ENCODE measurements around the gene SSTR3.
A peak's percentile ranks its signal among the peaks of the same experiment; 100 is the strongest.
"Not testable (repeated sequence)": the region's sequence is repeated elsewhere in the genome, so short reads cannot be mapped to it uniquely, and the experiment has no call there.

Gene SSTR3

GRCh38 chr22:37201443-37201820 lies 10.8 kb downstream of the SSTR3 start:
- not testable (repeated sequence) for H3K4me3 Mint-ChIP-seq, H3K9me3 Mint-ChIP-seq

GRCh38 chr22:37199760-37200108 lies 12.5 kb downstream of the SSTR3 start:
- Mint-ChIP-seq H3K4me3 (peak overlapping the region; percentile 90), H3K27ac (peak overlapping the region; percentile 89), H3K36me3 (no peaks in the 10 kb centered on the region), H3K9me3 (no peaks in the 10 kb centered on the region), H3K4me1 (peaks cover 28% of the 10 kb centered on the region), H3K27me3 (no peaks in the 10 kb centered on the region)
- ATAC-seq, result peak; percentile 0

More at GRCh38 chr22:37201443-37201820, 10.8 kb downstream of the SSTR3 start:
- H3K4me1 Mint-ChIP-seq, result peaks cover 35% of the 10 kb centered on the region
- H3K27ac Mint-ChIP-seq, H3K27me3 Mint-ChIP-seq, ATAC-seq, H3K36me3 Mint-ChIP-seq: not testable (repeated sequence)

DNA sequence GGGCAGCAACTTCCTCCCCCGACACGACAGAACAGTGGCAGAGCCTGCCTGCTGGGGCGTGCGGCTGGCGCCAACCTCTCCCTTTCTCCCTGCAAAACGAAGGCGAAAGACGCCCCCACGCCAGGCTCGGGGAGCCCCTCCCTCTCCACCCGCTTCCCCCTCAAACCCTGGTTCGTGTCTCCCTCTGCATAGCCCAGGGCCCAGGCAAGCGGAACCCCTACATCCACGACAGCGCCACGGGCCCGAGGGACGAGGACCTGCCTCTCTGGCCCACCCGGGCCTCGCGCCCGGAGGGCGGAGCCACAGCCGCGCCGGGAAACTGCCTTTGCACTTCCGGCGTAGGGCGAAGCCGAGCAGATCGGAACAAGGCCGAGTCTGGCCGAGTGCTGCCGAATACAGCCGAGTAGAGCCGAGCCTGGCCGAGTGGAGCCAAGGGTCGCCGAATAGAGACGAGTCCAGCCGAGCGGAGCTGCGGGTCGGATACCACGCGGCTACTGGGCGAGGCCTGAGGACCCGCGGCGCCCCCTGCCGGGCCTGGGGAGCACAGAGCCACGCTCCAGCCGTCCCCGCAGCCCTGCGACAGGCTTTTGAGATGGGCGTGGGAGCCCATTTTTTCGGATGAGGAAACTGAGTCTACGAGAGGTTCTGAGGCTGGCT lies 13.0 kb downstream of the SSTR3 start:
- H3K9me3 Mint-ChIP-seq, result no peaks in the 10 kb centered on the region

DNA sequence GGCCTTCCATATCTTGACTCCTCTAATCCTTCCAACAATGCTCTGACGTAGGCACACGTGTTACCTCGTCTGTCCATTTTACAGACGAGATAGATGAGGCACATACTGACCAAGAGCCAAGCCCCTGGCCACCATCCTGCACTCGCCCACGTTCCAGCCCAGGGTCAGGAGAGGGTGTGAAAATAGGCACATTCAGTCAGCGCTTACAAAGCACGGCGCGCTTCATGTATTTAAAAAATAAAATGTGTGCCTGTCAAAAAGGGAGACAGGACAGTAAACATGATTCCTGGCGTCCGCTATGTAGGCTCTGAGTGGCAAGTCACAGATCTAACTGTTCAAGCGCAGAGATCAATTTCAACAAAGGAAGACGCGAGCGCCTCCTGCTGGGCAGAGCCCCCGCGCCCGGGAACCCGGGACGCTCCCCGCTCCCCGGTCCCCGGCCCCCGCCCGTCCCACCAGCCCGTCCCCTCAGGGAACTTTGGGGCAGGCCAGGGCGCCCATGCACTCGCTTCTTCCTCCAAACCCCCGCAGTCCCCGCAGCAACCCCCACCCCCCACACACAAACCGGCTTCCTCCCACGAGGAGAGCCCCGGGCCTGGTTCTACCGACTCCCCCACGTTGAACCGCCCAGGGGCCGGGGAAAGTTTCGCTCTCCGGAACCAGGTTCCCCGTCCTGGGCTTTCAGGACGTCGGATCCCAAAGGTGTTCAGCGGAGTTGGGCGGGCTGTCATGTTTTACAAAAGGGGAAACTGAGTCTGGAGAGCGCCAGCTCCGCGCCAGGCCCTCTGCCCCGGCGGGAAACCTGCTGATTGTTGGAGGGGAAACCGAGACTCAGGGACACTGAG lies 13.8 kb downstream of the SSTR3 start:
- Mint-ChIP-seq H3K36me3 (no peaks in the 10 kb centered on the region), H3K27me3 (no peaks in the 10 kb centered on the region), H3K27ac (peak overlapping the region; percentile 89), H3K4me1 (peaks cover 38% of the 10 kb centered on the region), H3K4me3 (peak overlapping the region; percentile 90), H3K9me3 (no peaks in the 10 kb centered on the region)
- ATAC-seq, result peak; percentile 66

More for the DNA sequence above, 13.0 kb downstream of the SSTR3 start:
- Mint-ChIP-seq H3K4me1 (peaks cover 32% of the 10 kb centered on the region), H3K4me3 (peak overlapping the region; percentile 90), H3K27me3 (no peaks in the 10 kb centered on the region), H3K27ac (peak overlapping the region; percentile 89), H3K36me3 (no peaks in the 10 kb centered on the region)
- ATAC-seq, result peak; percentile 98

DNA sequence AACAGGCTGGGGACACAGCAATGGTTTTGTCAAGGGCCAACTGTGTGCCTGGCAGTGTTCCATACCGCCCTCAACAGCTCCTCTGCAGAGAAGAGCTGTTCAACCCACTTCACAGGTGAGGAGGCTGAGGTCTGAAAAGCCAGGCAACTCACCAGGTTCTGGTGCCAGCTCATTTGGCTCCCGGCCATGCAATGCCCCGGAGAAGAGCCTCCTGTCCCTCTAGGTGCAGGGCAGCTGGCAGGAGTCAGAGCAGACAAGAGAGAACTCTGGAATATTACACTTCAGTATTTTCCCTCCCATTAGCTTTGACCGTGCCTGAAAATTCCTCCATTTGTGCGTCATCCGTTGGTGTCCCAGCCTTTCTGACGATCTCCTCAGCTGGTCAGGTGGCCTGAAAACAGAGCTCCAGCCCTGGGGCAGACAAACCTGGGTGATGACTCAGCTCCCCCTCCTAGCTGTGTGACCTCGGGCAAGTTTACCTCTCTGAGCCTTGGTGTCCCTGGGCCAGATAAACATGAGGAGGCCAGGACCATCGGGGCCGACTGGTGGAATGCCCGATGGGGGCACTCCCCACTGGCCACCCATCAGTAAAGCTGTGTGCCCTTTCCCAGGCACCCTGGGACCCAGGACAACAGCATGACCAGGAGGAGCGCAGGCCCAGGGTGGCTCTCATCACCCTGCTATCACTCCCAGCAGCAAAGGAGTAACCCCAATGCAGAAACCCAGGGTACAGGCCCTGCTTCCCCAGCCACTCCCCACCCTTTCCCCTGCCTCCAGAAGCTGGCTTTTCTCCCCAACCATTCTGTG lies 14.6 kb downstream of the SSTR3 start:
- H3K4me1 Mint-ChIP-seq, result peaks cover 41% of the 10 kb centered on the region
- no peaks in the 10 kb centered on the region for H3K27me3 Mint-ChIP-seq
- no peak for ATAC-seq
- H3K4me3 Mint-ChIP-seq, result peak overlapping the region; percentile 90
- H3K27ac Mint-ChIP-seq, result peak overlapping the region; percentile 89
- H3K36me3 Mint-ChIP-seq, result no peaks in the 10 kb centered on the region
- H3K9me3 Mint-ChIP-seq, result no peaks in the 10 kb centered on the region

- no peak for ATAC-seq
- no peaks in the 10 kb centered on the region for H3K36me3 Mint-ChIP-seq
- no peaks in the 10 kb centered on the region for H3K27me3 Mint-ChIP-seq
- no peak overlapping the region for H3K4me3 Mint-ChIP-seq
- peak overlapping the region; percentile 89 for H3K27ac Mint-ChIP-seq
- H3K9me3 Mint-ChIP-seq, result no peaks in the 10 kb centered on the region
- peaks cover 41% of the 10 kb centered on the region for H3K4me1 Mint-ChIP-seq
These were observed 15.5 kb downstream of the SSTR3 start for GRCh38 chr22:37196539-37197450.

GRCh38 chr22:37195921-37196320 lies 16.4 kb downstream of the SSTR3 start:
- H3K4me3 Mint-ChIP-seq, result no peak overlapping the region

GRCh38 chr22:37194750-37195149 lies 17.5 kb downstream of the SSTR3 start:
- Mint-ChIP-seq H3K4me3 (no peak overlapping the region), H3K27me3 (no peaks in the 10 kb centered on the region), H3K9me3 (no peaks in the 10 kb centered on the region), H3K27ac (peak overlapping the region; percentile 79), H3K36me3 (no peaks in the 10 kb centered on the region), H3K4me1 (peaks cover 28% of the 10 kb centered on the region)
- ATAC-seq, result no peak

More at GRCh38 chr22:37195921-37196320, 16.4 kb downstream of the SSTR3 start:
- Mint-ChIP-seq H3K36me3 (no peaks in the 10 kb centered on the region), H3K27me3 (no peaks in the 10 kb centered on the region), H3K4me1 (peaks cover 40% of the 10 kb centered on the region), H3K9me3 (no peaks in the 10 kb centered on the region), H3K27ac (no peak overlapping the region)
- ATAC-seq, result no peak

DNA sequence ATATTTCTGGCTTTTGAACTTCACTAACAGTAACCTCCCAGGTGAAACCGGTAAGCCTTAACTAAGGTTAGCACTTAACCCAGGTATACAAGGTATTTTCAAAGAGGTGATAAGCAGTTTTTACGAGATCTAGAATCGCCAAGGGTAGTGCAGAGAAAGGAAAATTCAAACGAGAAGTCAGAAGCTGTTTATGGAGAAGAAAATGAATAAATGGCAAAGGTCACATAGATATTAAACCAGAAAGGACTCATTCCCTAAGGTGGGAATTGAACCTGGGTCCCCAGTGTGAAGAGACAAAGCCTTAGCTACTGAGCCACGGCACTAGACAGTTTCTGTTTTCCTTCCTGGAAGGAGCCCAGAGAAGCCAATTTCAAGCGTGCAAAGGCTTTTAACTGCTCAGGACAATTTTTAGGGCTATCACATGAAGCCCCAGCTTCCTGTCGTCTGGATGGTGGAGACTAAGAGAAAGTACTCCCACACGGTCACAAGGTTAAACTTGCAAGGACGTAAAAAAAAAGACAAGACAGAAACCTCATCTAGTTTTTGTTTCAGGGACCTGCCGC lies 18.6 kb downstream of the SSTR3 start:
- peaks cover 6% of the 10 kb centered on the region for H3K36me3 Mint-ChIP-seq
- ATAC-seq, result peak; percentile 31
- H3K27me3 Mint-ChIP-seq, result no peaks in the 10 kb centered on the region
- H3K9me3 Mint-ChIP-seq, result no peaks in the 10 kb centered on the region
- peak overlapping the region; percentile 18 for H3K4me3 Mint-ChIP-seq
- peaks cover 27% of the 10 kb centered on the region for H3K4me1 Mint-ChIP-seq
- H3K27ac Mint-ChIP-seq, result peak overlapping the region; percentile 79

GRCh38 chr22:37192741-37193140 lies 19.5 kb downstream of the SSTR3 start:
- H3K27ac Mint-ChIP-seq, result peak overlapping the region; percentile 79
- H3K4me3 Mint-ChIP-seq, result no peak overlapping the region
- no peak for ATAC-seq
- H3K9me3 Mint-ChIP-seq, result no peaks in the 10 kb centered on the region
- H3K36me3 Mint-ChIP-seq, result peaks cover 6% of the 10 kb centered on the region
- peaks cover 24% of the 10 kb centered on the region for H3K4me1 Mint-ChIP-seq
- no peaks in the 10 kb centered on the region for H3K27me3 Mint-ChIP-seq

GRCh38 chr22:37192204-37192603 lies 20.1 kb downstream of the SSTR3 start:
- H3K4me1 Mint-ChIP-seq, result peaks cover 19% of the 10 kb centered on the region
- no peaks in the 10 kb centered on the region for H3K9me3 Mint-ChIP-seq
- no peak overlapping the region for H3K27ac Mint-ChIP-seq
- peaks cover 6% of the 10 kb centered on the region for H3K36me3 Mint-ChIP-seq
- H3K4me3 Mint-ChIP-seq, result no peak overlapping the region
- ATAC-seq, result no peak
- H3K27me3 Mint-ChIP-seq, result no peaks in the 10 kb centered on the region

DNA sequence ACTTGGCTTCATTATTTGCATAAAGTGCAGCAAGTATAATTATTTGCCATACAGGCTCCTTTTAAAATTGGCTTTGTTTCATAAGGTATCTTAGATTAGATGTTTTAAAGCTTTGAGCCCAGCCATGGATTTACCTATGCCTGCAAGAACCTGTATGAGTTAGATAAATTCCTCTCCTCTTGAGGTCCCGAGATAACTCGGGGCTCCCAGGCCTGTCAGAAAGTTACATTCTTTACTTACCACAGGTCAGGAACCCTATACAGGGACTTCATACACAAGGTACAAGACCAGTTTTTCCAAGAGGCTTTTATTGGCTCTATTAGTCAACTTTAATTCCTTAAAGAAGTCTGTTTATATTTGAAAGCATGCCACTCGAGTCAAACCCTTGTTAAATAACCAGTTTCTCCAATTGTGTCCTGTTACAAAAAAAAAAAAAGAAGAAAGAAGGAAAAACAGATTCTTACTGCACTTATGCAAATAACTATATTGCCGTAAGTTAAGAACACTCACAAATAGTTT lies 22.0 kb downstream of the SSTR3 start:
- Mint-ChIP-seq H3K36me3 (peaks cover 6% of the 10 kb centered on the region), H3K4me3 (no peak overlapping the region), H3K4me1 (peaks cover 34% of the 10 kb centered on the region), H3K27ac (no peak overlapping the region), H3K27me3 (peaks cover 3% of the 10 kb centered on the region), H3K9me3 (no peaks in the 10 kb centered on the region)
- ATAC-seq, result no peak

- Mint-ChIP-seq H3K36me3 (peaks cover 6% of the 10 kb centered on the region), H3K4me3 (no peak overlapping the region), H3K9me3 (no peaks in the 10 kb centered on the region), H3K27me3 (peaks cover 12% of the 10 kb centered on the region), H3K27ac (no peak overlapping the region), H3K4me1 (peaks cover 37% of the 10 kb centered on the region)
- no peak for ATAC-seq
These were observed 23.3 kb downstream of the SSTR3 start for GRCh38 chr22:37188901-37189466.

All from stimulated activated memory B cell treated with anti-CD40 and anti-IgM and Interleukin-4, amounts not matched to agents 10 μg/mL and 1 μg/mL and 100 μg/mL, for 72 hours (primary cell).